Measurements from ENCODE around the gene CNTN4. TPM values are rescaled to one million over a fixed set of nuclear protein-coding genes. Genes with fewer than 3 reads are reported as not detected.

The CNTN4 gene
- polyA plus RNA-seq, 4 donors: 0.27 to 6.5 (median 2.6) TPM; not detected in 1

DNA sequence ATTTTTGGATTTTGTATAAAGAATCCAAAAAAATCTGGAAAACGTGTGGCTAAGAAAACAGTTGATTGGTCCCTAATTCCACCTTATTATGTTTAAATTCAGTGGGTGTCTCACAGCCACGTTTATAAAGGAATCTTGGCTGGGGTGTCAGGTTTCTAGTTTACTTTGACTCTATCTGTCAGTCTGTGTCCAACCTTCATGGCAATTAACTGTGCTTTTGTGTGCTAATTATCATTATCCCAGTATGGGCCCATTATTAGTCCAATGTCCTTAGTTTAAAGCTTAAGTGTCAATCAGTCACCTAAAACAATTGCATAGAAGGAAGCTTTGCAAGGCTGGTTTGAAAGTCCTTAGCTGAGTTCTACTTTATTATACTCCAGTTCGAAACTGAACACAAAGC lies 3.7 kb upstream of the CNTN4 start:
- Histone ChIP-seq H3K9me3 (ENCODE audit: control insufficient read depth in 2 of 2, insufficient read depth in 1 of 2, low read depth in 1 of 2, low read length in 1 of 2) (no peaks in the 10 kb centered on the region), H3K27ac (ENCODE audit: low read depth in 1 of 3, low read length in 2 of 3) (no peak overlapping the region), H3K4me3 (ENCODE audit: low read depth in 1 of 3, low read length in 3 of 3) (no peak overlapping the region), H3K36me3 (ENCODE audit: control insufficient read depth in 3 of 3, insufficient read depth in 2 of 3, low read depth in 1 of 3, low read length in 3 of 3) (no peaks in the 10 kb centered on the region), H3K27me3 (ENCODE audit: control insufficient read depth in 3 of 3, insufficient read depth in 3 of 3, low read length in 3 of 3) (peaks cover 3 to 36% (median 4%) of the 10 kb centered on the region in 3 donors), H3K4me1 (ENCODE audit: control insufficient read depth in 3 of 3, insufficient read depth in 2 of 3, low read depth in 1 of 3, low read length in 2 of 3) (peaks cover 0 to 6% (median 0%) of the 10 kb centered on the region in 3 donors)
- WGBS, 3 donors: 31 to 54% (median 38%) methylated on average over 3 of the region's 3 CpGs
- DNase-seq (no peak), FAIRE-seq (no peak)

DNA sequence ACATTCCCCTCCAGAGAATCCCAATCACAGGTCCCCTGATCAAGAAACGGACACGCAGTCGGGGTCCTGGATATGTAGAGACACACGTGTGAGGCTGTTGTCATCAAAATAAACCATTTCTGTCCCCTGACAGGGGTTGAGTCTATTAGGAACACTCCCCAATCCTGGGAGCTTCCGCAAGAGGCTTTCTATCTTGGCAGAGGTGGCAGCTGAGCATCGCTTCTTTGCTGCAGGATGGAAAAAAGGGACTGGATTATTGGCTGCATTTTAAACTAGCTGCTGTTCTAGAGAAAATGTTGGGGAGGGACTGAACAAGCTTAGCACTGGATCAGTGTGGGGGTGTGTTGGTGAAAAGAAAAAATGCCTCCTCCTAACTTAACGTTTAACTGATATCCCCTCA lies 2.5 kb upstream of the CNTN4 start:
- DNase-seq: peak in 1 of 2 donors; percentile 2
- peaks cover 3 to 45% (median 6%) of the 10 kb centered on the region in 3 donors for H3K27me3 ChIP-seq (ENCODE audit: control insufficient read depth in 3 of 3, insufficient read depth in 3 of 3, low read length in 3 of 3)
- no peak overlapping the region for H3K4me3 ChIP-seq (ENCODE audit: low read depth in 1 of 3, low read length in 3 of 3)
- H3K9me3 ChIP-seq (ENCODE audit: control insufficient read depth in 2 of 2, insufficient read depth in 1 of 2, low read depth in 1 of 2, low read length in 1 of 2): no peaks in the 10 kb centered on the region
- H3K4me1 ChIP-seq (ENCODE audit: control insufficient read depth in 3 of 3, insufficient read depth in 2 of 3, low read depth in 1 of 3, low read length in 2 of 3): peaks cover 0 to 6% (median 0%) of the 10 kb centered on the region in 3 donors
- no peak overlapping the region for H3K27ac ChIP-seq (ENCODE audit: low read depth in 1 of 3, low read length in 2 of 3)
- FAIRE-seq: no peak
- H3K36me3 ChIP-seq (ENCODE audit: control insufficient read depth in 3 of 3, insufficient read depth in 2 of 3, low read depth in 1 of 3, low read length in 3 of 3): no peaks in the 10 kb centered on the region
- 13 to 26% (median 25%) methylated on average over 7 of the region's 7 CpGs for whole genome bisulfite sequencing, 3 donors

DNA sequence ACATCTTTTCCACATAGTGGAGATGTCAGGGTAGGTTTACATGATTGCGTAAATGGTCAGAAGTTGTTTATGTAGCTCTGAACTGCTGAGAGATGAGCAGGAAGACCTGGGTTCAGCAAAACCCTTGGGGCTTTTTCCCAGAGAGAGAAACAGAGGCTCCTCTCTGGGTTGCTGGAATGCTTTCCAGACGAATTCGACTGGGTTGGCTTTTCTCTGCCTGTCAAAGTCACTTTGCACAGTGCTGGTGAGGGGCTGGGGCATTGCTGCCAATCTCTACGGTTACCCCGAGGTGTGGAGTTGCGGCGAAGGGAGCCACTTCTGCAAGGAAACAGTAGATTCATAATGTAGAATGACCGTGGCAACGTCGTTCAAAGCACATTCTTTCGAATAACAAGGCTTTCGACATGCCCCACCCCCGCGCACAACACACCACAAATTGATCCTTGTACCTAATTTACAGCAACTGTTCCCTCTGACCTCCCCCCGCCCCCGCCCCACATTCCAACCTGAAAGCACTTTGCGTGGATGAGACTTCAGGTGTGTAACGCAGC lies 950 bp upstream of the CNTN4 start:
- Histone ChIP-seq H3K4me1 (ENCODE audit: control insufficient read depth in 3 of 3, insufficient read depth in 2 of 3, low read depth in 1 of 3, low read length in 2 of 3) (peaks cover 0 to 6% (median 0%) of the 10 kb centered on the region in 3 donors), H3K36me3 (ENCODE audit: control insufficient read depth in 3 of 3, insufficient read depth in 2 of 3, low read depth in 1 of 3, low read length in 3 of 3) (no peaks in the 10 kb centered on the region), H3K27me3 (ENCODE audit: control insufficient read depth in 3 of 3, insufficient read depth in 3 of 3, low read length in 3 of 3) (peaks cover 3 to 45% (median 6%) of the 10 kb centered on the region in 3 donors), H3K27ac (ENCODE audit: low read depth in 1 of 3, low read length in 2 of 3) (no peak overlapping the region), H3K4me3 (ENCODE audit: low read depth in 1 of 3, low read length in 3 of 3) (peak overlapping the region in 1 of 3 donors; percentile 51), H3K9me3 (ENCODE audit: control insufficient read depth in 2 of 2, insufficient read depth in 1 of 2, low read depth in 1 of 2, low read length in 1 of 2) (no peaks in the 10 kb centered on the region)
- 5 to 10% (median 9%) methylated on average over 18 of the region's 18 CpGs for WGBS, 3 donors
- no peak for FAIRE-seq
- DNase-seq: peak in 1 of 2 donors; percentile 36

DNA sequence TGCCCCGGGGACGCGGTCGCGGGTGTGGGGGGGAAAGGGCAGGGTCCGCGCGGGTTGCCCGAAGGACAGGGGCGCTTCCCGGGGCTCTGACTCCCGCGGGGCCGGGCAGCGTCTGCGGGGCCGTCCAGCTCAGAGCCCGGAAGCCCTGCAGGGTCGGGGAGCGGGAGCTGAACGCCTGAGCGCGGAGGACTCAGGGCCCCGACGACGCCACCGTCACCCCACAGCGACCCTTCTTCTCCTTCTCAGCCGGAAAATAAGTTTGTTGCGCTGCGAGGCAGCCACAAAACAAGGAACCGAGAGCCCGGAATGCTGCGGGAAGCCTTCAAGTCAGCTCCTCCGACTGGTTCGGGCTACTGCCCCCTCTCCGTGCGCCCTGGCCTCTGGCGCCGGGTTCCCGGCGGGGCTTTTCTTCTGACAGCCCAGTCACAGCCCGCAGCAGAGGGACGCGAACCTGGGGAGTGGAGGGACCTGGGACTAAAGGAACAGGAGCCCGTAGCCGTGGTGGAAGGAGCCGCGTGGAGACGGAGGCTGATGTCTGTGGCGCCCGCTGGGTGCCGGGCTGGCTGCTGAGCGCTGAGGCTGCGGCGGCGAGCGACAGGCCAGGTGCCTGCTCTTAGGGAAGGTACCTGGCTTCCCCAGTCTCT lies 484 bp downstream of the CNTN4 start:
- peaks cover 3 to 45% (median 6%) of the 10 kb centered on the region in 3 donors for H3K27me3 ChIP-seq (ENCODE audit: control insufficient read depth in 3 of 3, insufficient read depth in 3 of 3, low read length in 3 of 3)
- peaks cover 0 to 6% (median 0%) of the 10 kb centered on the region in 3 donors for H3K4me1 ChIP-seq (ENCODE audit: control insufficient read depth in 3 of 3, insufficient read depth in 2 of 3, low read depth in 1 of 3, low read length in 2 of 3)
- peak overlapping the region; percentile 41 to 57 (median 56) for H3K4me3 ChIP-seq (ENCODE audit: low read depth in 1 of 3, low read length in 3 of 3)
- H3K27ac ChIP-seq (ENCODE audit: low read depth in 1 of 3, low read length in 2 of 3): peak overlapping the region in 1 of 3 donors; percentile 44
- DNase-seq (peak in 1 of 2 donors; percentile 58), FAIRE-seq (no peak)
- no peaks in the 10 kb centered on the region for H3K36me3 ChIP-seq (ENCODE audit: control insufficient read depth in 3 of 3, insufficient read depth in 2 of 3, low read depth in 1 of 3, low read length in 3 of 3)
- no peaks in the 10 kb centered on the region for H3K9me3 ChIP-seq (ENCODE audit: control insufficient read depth in 2 of 2, insufficient read depth in 1 of 2, low read depth in 1 of 2, low read length in 1 of 2)
- WGBS, 3 donors: 2 to 7% (median 6%) methylated on average over 49 to 58 of the region's 58 CpGs

DNA sequence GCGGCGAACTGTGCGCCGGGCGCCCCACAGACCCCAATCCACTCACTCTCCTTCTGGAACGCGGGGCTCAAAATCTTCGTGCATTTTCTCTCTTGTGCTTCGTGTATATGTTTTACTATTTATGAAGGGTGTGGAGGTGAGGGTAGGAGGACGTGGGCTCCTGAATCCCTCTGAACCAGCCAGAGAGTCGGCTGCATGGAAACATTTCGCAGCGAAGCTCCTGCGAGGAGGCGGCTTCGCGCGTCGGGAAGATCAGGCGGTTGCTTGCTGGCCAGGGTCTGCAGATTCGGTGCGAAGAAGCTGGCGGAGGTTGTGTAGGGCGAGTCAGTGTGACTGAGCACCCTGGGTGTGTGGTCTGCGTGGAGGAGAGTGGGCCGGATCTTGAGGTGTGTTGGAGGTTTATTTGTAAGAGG lies 1.1 kb downstream of the CNTN4 start:
- Histone ChIP-seq H3K4me3 (ENCODE audit: low read depth in 1 of 3, low read length in 3 of 3) (peak overlapping the region in 2 of 3 donors; percentile 21 to 57), H3K36me3 (ENCODE audit: control insufficient read depth in 3 of 3, insufficient read depth in 2 of 3, low read depth in 1 of 3, low read length in 3 of 3) (no peaks in the 10 kb centered on the region), H3K4me1 (ENCODE audit: control insufficient read depth in 3 of 3, insufficient read depth in 2 of 3, low read depth in 1 of 3, low read length in 2 of 3) (peaks cover 0 to 6% (median 0%) of the 10 kb centered on the region in 3 donors), H3K27ac (ENCODE audit: low read depth in 1 of 3, low read length in 2 of 3) (no peak overlapping the region), H3K9me3 (ENCODE audit: control insufficient read depth in 2 of 2, insufficient read depth in 1 of 2, low read depth in 1 of 2, low read length in 1 of 2) (no peaks in the 10 kb centered on the region), H3K27me3 (ENCODE audit: control insufficient read depth in 3 of 3, insufficient read depth in 3 of 3, low read length in 3 of 3) (peaks cover 3 to 45% (median 6%) of the 10 kb centered on the region in 3 donors)
- FAIRE-seq: no peak
- WGBS, 3 donors: 4 to 19% (median 13%) methylated on average over 26 of the region's 26 CpGs
- DNase-seq: peak in 1 of 2 donors; percentile 42

DNA sequence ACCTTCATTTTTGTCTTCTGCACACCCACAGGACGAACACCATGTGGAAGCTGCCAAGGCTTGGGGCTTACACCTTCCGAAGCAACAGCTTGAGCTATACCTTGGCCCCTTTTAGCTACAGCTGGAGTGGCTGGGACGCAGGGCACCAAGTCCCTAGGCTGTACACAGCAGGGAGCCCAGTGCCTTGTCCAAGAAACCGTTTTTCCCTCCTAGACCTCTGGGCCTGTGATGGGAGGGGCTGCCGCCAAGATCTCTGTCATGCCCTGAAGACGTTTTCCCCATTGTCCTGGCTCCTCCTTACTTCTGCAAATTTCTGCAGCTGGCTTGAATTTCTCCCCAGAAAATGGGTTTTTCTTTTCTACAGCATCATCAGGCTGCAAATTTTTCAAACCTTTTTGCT lies 7.8 kb downstream of the CNTN4 start:
- H3K36me3 ChIP-seq (ENCODE audit: control insufficient read depth in 3 of 3, insufficient read depth in 2 of 3, low read depth in 1 of 3, low read length in 3 of 3): no peaks in the 10 kb centered on the region
- WGBS, 3 donors: 47 to 75% (median 57%) methylated on average over 6 of the region's 6 CpGs
- H3K4me1 ChIP-seq (ENCODE audit: control insufficient read depth in 3 of 3, insufficient read depth in 2 of 3, low read depth in 1 of 3, low read length in 2 of 3): no peaks in the 10 kb centered on the region
- FAIRE-seq (no peak), DNase-seq (no peak)
- peaks cover 0 to 17% of the 10 kb centered on the region in 2 donors for H3K9me3 ChIP-seq (ENCODE audit: control insufficient read depth in 2 of 2, insufficient read depth in 1 of 2, low read depth in 1 of 2, low read length in 1 of 2)
- no peak overlapping the region for H3K27ac ChIP-seq (ENCODE audit: low read depth in 1 of 3, low read length in 2 of 3)
- H3K27me3 ChIP-seq (ENCODE audit: control insufficient read depth in 3 of 3, insufficient read depth in 3 of 3, low read length in 3 of 3): no peaks in the 10 kb centered on the region
- no peak overlapping the region for H3K4me3 ChIP-seq (ENCODE audit: low read depth in 1 of 3, low read length in 3 of 3)

DNA sequence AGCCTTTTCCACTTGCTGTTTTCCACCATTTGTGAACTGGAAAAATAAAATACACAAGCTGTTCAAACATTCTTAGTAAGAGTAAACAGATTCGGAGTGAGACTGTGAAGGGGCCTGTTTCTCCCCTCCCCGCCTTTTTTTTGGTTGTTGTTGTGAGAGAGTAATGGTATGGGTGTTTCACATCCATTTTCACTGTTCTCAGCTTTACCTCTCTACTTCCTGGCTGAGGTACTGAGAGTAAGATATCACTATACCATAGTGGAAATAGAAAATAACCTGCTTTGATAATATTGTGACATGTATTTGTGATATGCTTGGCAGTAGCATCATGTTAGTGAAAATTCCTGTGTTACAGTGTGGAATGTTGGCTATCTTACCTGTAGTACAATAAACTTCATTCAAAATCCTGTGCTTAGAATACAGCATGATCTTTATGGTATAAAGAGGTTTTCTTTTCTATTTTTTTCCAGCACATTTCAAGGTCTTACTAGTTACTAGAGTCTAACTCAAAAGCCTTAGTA lies 12.0 kb downstream of the CNTN4 start:
- Histone ChIP-seq H3K27ac (ENCODE audit: low read depth in 1 of 3, low read length in 2 of 3) (no peak overlapping the region), H3K4me1 (ENCODE audit: control insufficient read depth in 3 of 3, insufficient read depth in 2 of 3, low read depth in 1 of 3, low read length in 2 of 3) (no peaks in the 10 kb centered on the region), H3K36me3 (ENCODE audit: control insufficient read depth in 3 of 3, insufficient read depth in 2 of 3, low read depth in 1 of 3, low read length in 3 of 3) (no peaks in the 10 kb centered on the region), H3K9me3 (ENCODE audit: control insufficient read depth in 2 of 2, insufficient read depth in 1 of 2, low read depth in 1 of 2, low read length in 1 of 2) (peaks cover 0 to 12% of the 10 kb centered on the region in 2 donors), H3K4me3 (ENCODE audit: low read depth in 1 of 3, low read length in 3 of 3) (no peak overlapping the region), H3K27me3 (ENCODE audit: control insufficient read depth in 3 of 3, insufficient read depth in 3 of 3, low read length in 3 of 3) (no peaks in the 10 kb centered on the region)
- 51 to 64% (median 54%) methylated on average over 2 of the region's 2 CpGs for WGBS, 3 donors
- DNase-seq: no peak
- no peak for FAIRE-seq

DNA sequence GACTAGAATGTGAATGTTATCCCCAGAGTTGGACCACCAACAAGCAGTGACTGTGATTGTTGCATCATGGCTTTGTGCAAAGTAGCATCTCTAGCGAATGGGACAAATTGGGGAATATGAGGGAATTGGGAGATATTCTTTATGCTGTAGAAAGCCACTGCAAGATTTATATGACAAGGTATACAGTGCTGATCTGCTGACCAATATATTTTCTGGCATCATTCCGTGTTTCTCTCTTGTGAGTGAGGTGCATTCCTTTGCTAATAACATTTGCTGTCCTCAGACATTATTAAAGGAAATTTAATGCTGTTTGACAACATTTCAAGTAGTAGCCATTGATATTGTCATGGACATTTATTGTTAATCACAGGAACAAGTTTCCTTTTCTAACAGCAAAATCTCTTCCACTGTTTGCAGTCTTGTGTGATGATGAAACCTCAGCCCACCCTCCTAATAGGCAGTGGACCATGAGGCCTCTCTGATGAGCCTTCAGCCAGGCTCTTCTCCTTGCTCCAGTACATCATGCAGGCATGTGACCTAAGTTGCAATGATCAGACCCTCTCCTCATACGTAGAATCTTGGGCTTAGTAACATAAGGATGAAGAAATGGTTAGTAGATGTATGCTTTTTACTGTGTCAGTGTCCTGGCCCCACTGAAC lies 16.1 kb downstream of the CNTN4 start:
- no peaks in the 10 kb centered on the region for H3K27me3 ChIP-seq (ENCODE audit: control insufficient read depth in 3 of 3, insufficient read depth in 3 of 3, low read length in 3 of 3)
- no peaks in the 10 kb centered on the region for H3K36me3 ChIP-seq (ENCODE audit: control insufficient read depth in 3 of 3, insufficient read depth in 2 of 3, low read depth in 1 of 3, low read length in 3 of 3)
- no peak overlapping the region for H3K27ac ChIP-seq (ENCODE audit: low read depth in 1 of 3, low read length in 2 of 3)
- H3K4me1 ChIP-seq (ENCODE audit: control insufficient read depth in 3 of 3, insufficient read depth in 2 of 3, low read depth in 1 of 3, low read length in 2 of 3): no peaks in the 10 kb centered on the region
- no peaks in the 10 kb centered on the region for H3K9me3 ChIP-seq (ENCODE audit: control insufficient read depth in 2 of 2, insufficient read depth in 1 of 2, low read depth in 1 of 2, low read length in 1 of 2)
- DNase-seq (no peak), FAIRE-seq (no peak)
- no peak overlapping the region for H3K4me3 ChIP-seq (ENCODE audit: low read depth in 1 of 3, low read length in 3 of 3)
- 73 to 83% (median 77%) methylated on average over 3 of the region's 3 CpGs for WGBS, 3 donors
